Measurements from ENCODE around the gene PIGP.
A peak's percentile ranks its signal among the peaks of the same experiment; 100 is the strongest.
"Not testable (repeated sequence)": the region's sequence is repeated elsewhere in the genome, so short reads cannot be mapped to it uniquely, and the experiment has no call there.

PIGP gene

DNA sequence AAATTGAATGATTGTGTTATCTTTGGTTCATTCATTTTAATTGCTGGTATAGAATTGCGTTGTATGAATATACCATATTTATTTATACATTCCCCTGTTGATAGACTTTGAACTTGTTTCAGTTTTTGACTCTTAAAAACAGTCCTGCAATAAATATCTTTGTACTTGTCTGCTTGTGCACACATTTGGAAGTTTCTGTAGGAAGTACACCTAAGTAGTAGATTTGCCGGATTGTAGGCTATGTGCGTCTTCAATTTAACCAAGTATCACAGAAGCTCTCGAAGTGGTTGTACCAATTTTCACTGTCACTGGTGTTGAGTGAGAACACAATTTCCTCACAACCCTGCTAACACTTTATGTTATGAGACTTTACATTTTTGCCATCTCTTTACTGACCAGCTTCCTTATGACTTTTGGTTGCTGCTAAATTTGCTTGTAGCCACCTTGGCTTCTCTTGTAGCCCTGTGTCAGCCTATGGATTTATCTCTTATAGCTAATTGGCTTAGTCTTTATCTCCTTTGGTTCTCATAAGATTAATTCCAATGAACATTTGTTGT, 2.4 kb upstream of the PIGP start:
- no peak for DNase-seq

DNA sequence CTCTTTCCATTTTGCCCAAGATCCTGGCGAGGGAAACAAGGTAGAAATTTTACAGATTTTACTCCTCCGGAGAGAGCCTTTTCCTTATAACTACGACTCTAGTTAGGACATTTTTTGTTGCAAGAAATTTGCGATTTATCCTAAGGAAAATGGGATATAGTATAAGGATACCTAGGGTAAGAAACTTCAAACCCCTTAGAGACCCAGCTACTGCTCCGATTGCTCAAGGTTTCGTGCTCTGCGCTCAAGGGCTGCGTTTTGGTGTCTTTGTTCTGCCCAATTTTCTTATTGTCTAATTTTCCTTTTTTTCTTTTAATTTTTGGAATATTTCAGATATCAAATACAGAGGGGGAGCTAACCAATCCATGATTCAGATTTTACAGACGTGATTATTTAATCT, 1.7 kb upstream of the PIGP start:
- DNase-seq = peak in 1 of 2 experiments; percentile 27

DNA sequence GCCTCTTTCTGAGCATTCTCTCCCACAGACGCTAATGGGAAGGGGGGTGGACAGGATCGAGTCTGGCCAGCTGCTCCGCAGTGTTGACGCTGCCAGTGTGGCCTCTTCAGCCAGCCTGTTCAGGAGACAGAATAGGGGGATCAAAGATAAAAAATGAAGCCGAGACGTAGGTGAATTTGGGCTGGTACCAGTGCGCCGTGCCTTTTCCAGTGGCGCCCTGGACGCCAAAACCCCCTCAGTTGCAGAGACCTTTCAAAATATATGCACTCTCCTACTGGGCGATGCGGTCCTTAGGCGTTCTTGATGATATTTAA, 1.3 kb upstream of the PIGP start:
- DNase-seq = peak; percentile 30 to 50

DNA sequence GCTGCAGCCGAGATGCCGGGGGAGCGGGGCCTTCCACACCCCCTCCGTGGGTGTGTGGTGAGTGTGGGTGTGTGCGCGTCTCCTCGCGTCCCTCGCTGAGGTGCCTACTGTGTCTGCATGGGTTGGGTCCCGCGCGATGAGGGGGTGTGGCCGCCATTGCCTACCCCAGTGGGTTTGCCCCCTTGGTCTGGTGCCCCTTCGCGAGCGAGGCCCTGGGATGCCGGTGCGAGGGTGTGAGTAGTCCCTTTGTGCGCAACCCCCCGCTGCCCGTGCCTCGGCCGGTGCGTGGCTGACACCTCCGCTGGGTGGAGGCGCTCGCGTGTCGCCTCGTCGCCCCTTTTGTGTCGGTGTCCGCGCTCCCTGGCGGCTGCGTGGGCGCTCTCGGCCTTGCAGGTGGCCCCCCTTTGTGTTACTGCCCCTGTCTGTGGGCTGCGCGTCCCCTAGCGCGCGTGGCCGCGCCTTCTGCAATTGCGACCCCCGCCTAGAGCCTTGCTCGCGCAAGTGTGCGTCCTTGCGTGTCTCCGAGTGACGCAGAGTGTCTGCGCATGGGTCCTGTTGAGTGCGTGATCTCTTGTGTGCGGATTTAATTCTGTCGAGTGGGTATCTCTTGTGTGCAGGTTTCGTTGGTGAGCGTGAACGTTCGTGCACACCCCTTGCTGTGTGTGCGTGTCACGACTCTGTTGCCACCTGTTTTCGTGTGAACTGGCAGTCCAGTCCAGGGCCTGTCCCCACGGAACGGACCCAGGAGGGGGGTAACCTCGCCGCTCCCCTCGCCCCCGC, 736 bp upstream of the PIGP start:
- peak; percentile 43 to 67 for DNase-seq

DNA sequence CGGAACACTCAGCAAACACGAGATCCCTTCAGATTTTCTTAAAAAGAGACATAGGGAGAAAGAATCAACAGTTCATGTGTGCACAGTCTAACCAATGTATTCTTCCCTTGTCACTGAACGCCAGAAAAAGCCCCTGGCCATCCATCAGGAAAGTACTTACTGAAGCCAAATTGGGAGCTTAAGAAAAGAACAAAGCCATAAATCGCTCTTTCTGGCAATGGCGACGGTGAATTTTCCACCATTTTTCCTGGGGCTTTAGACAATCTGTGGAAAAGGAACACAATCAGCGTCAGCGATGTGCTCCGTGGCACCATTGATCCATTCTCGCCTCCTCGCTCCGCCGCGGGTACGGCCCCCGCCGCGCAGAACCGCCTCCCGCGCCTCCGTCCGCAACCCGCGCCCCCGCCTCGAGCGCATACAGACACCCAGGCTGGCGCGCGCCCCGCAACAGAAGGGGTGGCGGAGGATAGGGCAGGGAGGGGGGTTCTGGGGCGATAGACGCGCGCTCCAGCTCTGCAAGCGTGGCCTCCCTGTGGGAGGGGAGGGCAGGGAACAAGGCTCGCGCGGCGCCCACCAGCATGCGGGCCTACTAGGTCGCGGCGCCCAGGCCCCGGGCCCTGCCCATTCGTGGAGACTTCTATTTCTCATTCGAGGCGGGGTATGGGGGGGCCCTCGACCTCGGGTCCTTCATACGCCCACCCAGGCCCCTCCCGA, 440 bp downstream of the PIGP start:
- DNase-seq = peak; percentile 67 to 87

DNA sequence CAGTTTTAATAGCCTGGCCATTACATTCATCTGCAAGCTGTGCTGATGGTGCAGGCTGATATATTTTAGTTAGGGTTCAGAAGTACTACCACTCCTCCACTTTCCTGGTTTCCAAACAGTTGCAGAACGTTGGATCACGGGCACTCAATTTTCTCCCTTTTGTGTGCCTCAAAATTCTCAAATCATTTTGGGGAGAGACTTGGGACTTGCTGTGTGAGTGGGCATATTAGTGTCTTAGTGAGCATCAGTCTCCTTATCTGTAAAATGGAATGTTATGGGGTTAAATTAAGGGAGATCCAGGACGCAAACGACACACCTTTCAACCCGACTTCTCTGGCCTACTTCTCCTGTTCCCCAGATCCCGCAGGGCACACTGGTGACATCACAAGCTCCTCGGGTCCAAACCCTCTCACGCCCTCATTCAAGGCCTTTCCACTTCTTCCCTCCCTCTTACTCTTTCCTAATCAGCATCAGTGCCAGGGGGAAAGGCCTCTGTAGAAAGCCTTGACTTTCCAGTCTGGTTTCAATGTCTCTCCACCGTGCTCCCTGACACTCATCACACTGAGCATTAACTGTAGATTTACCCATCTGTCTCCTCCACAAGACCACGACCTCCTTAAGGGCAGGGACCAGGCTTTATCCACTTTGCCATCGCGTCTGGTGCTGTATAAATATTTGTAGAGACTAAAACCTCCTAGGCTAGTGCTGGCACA, 1.2 kb downstream of the PIGP start:
- DNase-seq = peak in 1 of 2 experiments; percentile 31

DNA sequence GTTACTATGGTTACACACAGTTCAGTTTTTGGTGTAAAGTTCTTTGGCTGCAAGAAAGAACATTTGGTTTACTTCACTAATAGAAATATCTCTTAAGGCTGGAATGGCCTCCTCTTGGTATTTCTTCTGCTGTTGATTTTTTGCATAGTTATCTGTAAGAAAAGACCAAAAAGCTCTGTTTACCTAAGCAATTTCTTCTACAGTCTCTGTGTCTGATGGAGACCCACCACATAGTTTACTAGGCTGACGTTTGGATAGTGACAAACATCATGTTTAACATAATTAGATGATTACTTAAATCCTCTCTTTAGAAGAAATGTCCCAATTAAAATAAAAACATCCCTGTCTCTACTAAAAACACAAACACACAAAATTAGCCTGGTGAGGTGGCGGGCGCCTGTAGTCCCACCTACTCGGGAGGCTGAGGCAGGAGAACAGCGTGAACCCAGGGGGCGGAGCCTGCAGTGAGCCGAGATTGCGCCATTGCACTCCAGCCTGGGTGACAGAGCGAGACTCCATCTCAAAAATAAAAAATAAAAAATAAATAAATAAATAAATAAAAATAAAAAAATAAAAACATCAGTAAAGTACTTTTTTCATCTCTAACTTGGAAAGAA, 7.2 kb downstream of the PIGP start:
- no peak for DNase-seq

DNA sequence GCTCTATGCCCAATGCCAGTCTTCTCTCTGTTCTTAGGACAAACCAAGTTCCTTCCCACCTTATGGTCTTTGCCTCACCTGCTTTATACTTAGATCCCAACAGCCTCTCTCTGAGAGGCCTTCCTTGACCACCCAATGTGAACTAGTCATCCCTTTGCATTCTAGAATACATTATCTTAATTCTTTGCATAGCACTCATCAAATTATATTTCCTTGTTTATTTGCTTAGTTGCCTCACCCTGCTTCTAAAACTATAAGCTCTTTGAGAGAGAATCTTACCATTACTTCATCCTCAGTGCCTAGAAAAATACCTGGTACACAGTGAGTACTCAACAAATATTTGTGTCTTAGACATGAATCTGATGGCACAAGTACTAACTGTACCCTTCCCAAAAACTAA, 8.0 kb downstream of the PIGP start:
- DNase-seq = peak in 1 of 2 experiments; percentile 1

DNA sequence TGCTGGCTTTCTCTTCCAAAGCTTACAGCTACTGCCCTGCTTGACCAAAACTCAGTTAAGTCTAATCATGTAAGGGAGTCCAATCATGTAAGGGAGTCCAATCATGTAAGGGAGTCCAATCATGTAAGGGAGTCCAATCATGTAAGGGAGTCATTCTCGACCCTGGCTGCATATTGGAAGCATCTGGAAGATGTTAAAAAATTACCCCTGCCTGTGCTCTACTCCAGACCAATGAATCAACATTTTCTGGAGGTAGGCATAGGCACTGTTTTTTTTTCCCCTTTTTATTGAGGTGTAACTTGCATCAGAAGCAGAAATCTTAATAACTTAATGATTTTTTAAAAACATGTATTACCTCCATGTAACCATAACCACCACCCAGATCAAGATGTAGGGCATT, 9.4 kb downstream of the PIGP start:
- no peak for DNase-seq

DNA sequence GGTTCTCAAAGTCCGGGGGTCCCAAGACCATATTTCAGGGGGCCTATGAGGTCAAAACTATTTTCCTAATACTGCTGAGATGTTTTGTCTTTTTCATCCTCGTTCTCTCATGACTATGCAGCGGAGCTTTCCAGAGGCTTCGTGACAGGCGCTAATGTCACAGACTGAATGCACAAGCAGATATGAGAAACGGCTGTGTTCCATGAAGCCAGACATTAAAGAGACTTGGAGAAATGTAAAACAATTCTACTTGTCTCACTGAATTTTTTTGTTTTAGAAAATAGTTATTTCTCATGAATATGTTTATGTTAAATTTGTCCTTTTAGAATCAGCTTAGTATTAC, 10.3 kb downstream of the PIGP start:
- DNase-seq = no peak

DNA sequence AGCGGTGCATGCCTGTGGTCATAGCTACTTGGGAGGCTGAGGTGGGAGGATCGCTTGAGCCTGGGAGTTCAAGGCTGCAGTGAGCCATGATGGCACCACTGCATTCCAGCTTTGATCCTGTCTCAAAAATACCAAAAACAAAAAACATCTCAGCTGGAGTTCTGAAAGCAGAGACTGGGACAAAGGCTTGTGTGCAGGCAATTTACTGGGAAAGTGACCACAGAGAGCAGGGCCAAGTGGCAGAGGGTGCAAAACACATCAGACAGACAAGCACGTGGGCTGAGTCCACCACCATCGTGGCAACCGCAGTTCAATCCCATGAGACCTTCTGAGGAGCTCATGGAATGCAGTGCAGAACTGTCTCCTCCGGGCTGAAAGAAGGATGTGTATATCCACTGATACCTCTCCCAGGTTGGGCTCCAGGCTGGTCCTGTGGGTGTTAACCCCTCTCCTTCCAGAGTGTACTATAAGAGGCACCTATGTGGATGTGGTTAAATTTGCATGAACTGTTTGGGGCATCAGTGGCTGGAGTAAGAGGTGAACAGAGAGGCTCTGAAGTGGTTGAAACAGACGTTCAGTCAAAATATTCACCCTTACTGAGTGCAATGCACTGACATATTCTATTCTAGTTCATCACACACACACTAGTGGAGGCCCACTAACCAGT, 10.8 kb downstream of the PIGP start:
- no peak for DNase-seq

DNA sequence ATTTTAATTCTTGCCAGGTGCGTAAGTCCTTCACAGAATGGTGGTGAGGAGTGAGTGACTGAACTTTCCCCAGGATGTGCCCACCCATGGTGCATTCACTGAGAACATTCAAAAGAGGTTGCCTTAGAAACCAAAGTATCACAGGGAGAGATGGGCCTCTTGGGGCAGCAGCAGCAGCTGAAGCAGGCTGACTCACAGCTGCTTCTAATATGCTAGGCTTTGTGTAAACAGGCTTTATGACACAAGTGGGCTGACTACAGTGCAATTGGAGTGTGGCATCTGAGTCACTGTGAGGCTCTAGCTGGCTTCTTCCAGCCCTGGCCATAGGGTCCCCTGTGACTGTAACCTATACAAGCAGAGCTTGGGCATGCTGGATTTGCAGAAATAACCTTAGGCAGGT, 12.6 kb downstream of the PIGP start:
- DNase-seq = peak; percentile 17 to 45

DNA sequence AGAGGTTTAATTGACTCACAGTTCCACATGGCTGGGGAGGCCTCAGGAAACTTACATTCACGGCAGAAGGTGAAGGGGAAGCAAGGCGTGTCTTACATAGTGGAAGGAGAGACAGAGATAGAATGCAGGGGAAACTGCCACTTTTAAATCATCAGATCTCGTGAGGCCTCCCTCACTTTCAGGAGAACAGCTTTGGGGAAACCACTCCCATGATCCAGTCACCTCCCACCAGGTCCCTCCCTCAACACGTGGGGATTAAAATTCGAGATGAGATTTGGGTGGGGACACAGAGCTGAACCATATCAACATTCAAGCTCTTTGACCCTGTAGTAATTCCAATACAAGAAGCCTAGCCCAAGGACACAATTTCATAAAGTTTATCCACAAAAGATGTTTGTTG, 13.7 kb downstream of the PIGP start:
- DNase-seq = no peak

DNA sequence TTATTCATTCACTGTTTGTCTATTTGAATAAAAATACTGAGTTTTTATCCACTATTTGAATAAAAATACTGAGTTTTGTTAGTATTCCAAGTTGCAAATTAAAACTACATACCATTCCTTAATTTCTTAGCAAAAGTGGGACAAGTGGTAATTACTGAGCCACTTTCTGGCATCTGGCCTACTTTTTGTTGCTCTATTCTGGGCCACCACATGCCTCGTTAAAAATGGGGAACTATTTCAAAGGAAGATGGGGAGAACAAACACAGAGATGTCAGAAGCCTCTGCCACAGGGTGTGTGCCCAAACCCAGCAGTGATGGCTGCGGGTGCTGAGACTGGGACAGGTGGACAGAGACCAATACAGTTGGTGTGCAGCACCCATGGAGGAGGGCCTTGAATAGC, 14.6 kb downstream of the PIGP start:
- DNase-seq = no peak

DNA sequence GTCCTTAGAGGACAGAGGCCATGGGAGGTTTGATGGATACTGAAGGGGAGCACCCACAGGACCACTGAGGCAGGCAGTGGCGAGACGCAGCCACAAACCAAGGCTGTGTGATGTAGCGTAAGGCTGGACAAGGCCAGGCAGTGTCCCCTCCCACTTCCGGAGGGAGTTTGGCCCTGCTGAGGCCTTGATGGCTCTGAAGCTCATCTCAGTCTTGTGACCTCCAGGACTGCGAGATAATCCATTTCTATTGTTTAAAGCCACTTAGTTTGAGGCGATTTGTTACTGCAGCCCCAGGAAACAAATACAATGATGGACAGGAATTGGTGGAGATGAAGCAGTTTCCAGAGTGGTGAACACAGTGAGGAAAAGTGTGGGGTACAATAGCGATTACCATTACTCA, 15.3 kb downstream of the PIGP start:
- DNase-seq = no peak

DNA sequence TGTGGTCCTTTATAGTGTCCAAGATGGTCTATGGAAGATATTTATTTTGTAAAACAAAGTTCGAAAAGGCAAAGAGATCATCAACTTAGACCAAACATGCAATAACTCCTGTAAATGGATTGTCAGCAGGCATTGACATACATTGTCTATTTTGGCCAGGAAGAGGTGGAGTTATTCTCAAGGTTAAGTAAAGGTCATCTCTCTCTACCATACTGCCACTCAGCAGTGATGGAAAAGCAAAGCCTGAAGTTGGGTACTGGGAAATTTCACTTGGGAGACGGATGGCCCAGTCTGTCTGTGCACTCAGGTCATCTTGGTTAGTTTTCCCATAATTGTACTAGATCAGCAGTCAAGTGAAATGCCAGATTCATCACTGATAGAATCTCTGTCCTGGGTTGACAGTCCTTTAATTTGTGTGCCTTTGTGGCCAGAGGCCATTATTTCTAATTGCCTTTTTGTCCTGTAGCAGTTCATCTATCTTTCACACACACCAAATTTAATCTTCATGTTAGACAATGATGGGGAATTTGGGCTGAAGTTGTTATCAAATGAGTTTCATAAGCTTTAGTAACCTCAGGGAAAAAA, 17.5 kb downstream of the PIGP start:
- DNase-seq = no peak

DNA sequence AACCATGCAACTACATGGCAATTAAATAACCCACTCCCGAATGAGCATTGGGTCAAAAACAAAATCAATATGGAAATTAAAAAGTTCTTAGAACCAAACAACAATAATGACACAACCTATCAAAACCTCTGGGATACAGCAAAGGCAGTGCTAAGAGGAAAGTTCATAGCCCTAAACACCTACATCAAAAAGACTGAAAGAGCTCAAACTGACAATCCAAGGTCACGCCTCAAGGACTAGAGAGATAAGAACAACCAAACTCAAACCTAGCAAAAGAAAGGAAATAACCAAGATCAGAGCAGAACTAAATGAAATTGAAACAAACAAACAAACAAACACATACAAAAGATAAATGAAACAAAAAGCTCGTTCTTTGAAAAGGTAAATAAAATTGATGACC, 23.1 kb downstream of the PIGP start:
- not testable (repeated sequence) for DNase-seq

DNA sequence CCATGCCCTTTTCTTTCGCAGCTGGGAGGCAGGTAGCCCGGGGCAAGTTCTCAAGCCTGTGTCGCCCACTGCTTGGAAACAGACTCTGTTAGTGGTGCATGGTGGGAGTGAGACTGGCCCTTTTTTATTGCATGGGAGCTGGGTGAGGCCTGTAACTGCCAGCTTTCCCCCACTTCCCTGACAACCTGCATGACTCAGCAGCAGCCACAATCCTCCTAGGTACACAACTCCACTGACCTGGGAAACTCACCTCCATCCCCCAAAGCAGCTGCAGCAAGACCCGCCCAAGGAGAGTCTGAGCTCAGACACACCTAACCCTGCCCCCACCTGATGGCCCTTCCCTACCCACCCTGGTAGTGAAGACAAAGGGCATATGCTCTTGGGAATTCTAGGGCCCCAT, 25.8 kb downstream of the PIGP start:
- DNase-seq = peak in 1 of 2 experiments; percentile 11

DNA sequence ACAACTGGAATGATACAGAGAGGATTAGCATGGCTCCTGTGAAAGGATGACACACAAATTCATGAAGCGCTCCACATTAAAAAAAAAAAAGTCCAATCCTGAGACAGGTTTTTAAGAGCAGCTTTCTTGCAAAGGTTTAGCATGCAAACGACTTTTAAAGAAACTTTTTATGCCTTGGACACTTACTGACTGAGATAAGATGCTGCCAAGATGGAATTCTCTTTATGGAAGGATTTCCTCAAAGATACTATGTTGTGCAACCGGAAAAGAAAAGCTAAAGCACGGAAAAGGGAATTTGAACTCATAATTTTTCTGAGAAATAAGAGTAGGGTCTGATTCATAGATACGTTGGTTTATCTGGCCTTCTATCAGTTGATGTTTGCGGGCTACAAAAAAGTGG, 27.3 kb downstream of the PIGP start:
- no peak for DNase-seq

DNA sequence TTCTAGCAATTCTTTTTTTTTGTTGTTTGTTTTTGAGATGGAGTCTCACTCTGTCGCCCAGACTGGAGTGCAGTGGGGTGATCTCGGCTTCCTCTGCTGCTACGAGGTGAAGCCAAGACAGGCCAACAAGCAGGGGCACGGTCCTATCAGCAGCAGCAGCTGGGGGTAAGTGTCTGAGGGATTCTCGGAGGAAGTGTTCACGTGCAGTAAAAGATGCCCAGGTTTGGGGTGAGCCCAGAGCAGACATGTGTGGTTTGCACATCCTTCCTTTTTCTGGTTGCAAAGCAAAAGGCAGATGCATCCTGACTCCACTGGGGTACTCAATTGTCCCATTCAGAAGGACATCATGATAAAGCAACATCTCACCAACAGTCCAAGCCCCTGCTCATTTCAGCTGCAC, 27.7 kb downstream of the PIGP start:
- DNase-seq = no peak

DNA sequence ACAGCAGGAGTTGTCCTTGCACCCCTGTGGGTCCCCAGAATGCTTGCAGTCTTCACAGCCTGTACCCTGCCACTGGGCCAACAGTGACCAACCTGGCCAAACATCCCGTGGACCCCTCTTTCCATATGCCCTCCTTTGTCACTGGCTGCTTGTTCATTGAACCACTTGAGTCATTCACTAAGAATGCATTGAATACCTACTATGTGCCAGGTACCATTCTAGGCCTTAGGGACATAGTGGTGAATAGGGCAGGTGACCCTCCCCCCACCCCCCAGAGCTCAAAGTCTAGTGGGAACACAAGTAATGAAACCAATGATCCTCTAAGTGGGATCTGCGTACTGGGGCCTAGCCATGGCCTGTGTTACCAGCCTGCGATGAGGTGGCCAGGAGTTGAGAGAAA, 28.2 kb downstream of the PIGP start:
- no peak for DNase-seq

DNA sequence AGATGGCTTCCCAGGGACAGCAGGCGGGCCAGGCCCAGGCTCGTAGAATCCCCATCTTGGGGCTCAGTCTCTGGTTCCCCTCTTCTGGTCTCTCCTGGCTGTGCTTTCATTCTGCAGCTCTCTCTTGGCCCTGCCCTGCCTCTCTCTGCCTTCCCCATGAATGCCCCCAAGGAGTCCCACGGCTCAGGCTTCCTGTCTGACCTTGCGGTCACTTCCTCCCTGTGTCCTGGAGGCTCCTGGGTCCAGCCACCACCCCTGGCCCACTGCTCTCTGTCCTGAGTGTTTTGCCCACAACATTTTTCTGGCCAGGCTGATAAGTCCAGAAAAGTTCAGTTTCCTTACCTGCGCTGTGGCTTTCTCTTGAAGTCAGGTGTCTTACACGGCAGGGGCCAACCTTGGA, 29.1 kb downstream of the PIGP start:
- no peak for DNase-seq

Measured in NCI-H526 (cell line).